Measurements from ENCODE around the gene ARVCF. TPM values are rescaled to one million over a fixed set of nuclear protein-coding genes. Genes with fewer than 3 reads are reported as not detected.

The ARVCF gene
- total RNA-seq, 8 experiments from 2014 or later: 9.5 to 49.9 (median 39.2) TPM

DNA sequence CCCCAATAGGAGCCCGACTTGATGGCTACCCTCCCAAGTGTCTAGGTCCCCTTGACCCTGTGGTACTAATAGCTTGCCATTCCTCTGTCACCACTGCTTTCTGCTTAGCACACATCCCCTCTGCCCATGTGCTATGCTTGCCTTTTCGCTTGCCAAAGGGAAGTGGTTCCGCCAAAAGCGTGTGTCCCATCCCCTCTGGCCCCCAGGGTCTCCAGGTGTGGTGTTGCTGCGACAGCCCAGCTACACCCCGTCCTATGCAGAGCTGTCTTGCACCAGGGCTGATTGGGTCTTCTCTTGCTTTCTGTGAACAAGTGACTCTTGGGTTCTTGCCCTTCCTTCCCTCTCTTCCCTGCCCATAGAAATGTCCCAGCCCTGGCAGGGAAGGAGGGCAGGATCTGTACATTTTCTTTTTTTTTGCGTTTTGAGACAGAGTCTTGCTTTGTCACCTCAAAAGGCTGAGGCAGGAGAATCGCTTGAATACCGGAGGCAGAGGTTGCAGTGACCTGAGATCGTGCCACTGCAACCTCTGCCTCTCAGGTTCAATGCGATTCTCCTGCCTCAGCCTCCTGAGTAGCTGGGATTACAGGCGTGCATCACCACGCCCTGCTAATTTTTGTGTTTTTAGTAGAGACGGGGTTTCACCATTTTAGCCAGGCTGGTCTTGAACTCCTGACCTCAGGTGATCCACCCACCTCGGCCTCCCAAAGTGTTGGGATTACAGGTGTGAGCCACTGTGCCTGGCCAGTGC is 8.2 kb upstream of the ARVCF start:
- WGBS, 10 experiments: 73 to 100% (median 90%) methylated on average over 2 to 7 of the region's 15 CpGs; no CpG with 5 or more reads in 2 of the 10 experiments
- Histone ChIP-seq H3K4me3 (no peak overlapping the region), H3K27ac (peak overlapping the region in 1 of 2 donors; percentile 52), H3K4me1 (replicated peaks in 1 of 2) (peaks cover 16 to 21% of the 10 kb centered on the region in 2 donors)
- no peak for ATAC-seq (replicated peaks in 6 of 8)
- in situ Hi-C loops (cut with MboI; ENCODE audit: low pct_unique_long_range_greater_than_20kb in 2 of 9, low sequenced_read_pairs in 9 of 9, unreplicated experiment in 9 of 9): loop anchor here in 1 of 9 experiments (25.0 kb wide), 1 partner anchor 112 kb away; the partner anchor contains the start of gene ZDHHC8

DNA sequence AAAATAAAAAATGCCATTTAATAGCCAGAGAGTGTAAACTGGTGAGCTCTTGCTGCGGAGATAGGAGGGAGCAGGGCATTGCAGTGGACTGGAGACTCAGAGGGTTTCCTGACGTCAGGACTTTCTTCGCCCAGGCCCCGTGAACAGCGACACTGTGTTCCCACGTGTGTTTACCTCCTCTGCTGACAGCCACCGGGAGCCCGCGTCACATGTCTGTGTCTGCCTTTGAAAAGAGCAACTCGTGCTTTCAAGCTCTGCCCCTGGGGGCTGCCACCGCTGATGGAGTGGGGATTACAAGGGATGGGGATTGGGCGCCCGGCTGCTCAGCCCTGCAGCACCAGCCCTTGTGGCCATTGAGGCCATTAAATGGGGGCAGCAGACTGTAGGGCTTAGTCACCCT is 7.6 kb upstream of the ARVCF start:
- in situ Hi-C loops (cut with MboI; ENCODE audit: low pct_unique_long_range_greater_than_20kb in 2 of 9, low sequenced_read_pairs in 9 of 9, unreplicated experiment in 9 of 9): no loop called here
- ATAC-seq (replicated peaks in 6 of 8): peak in 5 of 8 experiments; percentile 11 to 69 (median 52)
- 0 to 94% (median 53%) methylated on average over 1 to 11 of the region's 13 CpGs; no CpG with 5 or more reads in 5 of the 10 experiments for WGBS, 10 experiments
- Histone ChIP-seq H3K27ac (peak overlapping the region; percentile 1 to 31), H3K4me1 (replicated peaks in 1 of 2) (peaks cover 16 to 21% of the 10 kb centered on the region in 2 donors), H3K4me3 (no peak overlapping the region)

DNA sequence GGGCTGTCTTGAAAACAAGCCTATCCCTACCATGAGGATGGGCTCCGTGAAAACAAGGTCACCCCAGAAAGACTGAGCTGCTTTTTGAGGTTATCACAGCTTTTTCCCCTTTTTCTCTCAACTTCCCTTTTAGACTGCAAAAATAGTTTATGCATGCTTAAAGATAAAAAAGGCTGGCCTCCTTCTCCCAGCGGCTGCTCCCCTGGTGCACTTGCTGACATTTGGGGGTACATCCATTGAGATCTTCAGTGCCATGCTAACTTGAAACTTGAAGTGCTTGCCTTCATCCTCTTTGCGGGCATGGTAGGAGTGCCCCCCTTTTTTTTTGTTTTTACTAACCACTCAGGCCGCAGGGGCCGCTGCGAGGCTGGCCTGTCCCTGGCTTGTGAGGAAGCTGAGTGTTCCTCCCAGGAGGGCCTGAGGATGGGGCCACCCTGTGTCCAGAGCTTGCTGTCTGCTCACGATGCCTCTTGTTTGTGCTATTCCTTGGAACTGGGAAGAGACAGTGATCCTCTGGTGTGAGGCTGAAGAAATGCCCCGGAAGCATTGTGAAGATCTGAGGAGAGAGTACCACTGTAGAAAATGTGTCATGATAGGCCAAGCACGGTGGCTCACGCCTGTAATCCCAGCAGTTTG is 6.5 kb upstream of the ARVCF start:
- H3K27ac ChIP-seq: no peak overlapping the region
- in situ Hi-C loops (cut with MboI; ENCODE audit: low pct_unique_long_range_greater_than_20kb in 2 of 9, low sequenced_read_pairs in 9 of 9, unreplicated experiment in 9 of 9): no loop called here
- H3K4me1 ChIP-seq (replicated peaks in 1 of 2): peaks cover 16 to 21% of the 10 kb centered on the region in 2 donors
- WGBS, 10 experiments: 60 to 100% (median 79%) methylated on average over 1 to 7 of the region's 10 CpGs; no CpG with 5 or more reads in 4 of the 10 experiments
- ATAC-seq (replicated peaks in 6 of 8): no peak
- H3K4me3 ChIP-seq: no peak overlapping the region

- H3K4me1 ChIP-seq (replicated peaks in 1 of 2): peaks cover 19 to 21% of the 10 kb centered on the region in 2 donors
- WGBS, 10 experiments: 70 to 92% (median 80%) methylated on average over 1 to 6 of the region's 11 CpGs; no CpG with 5 or more reads in 5 of the 10 experiments
- in situ Hi-C loops (cut with MboI; ENCODE audit: low pct_unique_long_range_greater_than_20kb in 2 of 9, low sequenced_read_pairs in 9 of 9, unreplicated experiment in 9 of 9): no loop called here
- peak overlapping the region in 2 of 5 donors; percentile 65 to 87 for H3K4me3 ChIP-seq
- H3K27ac ChIP-seq: peak overlapping the region in 1 of 2 donors; percentile 19
- ATAC-seq (replicated peaks in 6 of 8): no peak
These were observed 5.8 kb upstream of the ARVCF start for GRCh38 chr22:20022231-20022977.

DNA sequence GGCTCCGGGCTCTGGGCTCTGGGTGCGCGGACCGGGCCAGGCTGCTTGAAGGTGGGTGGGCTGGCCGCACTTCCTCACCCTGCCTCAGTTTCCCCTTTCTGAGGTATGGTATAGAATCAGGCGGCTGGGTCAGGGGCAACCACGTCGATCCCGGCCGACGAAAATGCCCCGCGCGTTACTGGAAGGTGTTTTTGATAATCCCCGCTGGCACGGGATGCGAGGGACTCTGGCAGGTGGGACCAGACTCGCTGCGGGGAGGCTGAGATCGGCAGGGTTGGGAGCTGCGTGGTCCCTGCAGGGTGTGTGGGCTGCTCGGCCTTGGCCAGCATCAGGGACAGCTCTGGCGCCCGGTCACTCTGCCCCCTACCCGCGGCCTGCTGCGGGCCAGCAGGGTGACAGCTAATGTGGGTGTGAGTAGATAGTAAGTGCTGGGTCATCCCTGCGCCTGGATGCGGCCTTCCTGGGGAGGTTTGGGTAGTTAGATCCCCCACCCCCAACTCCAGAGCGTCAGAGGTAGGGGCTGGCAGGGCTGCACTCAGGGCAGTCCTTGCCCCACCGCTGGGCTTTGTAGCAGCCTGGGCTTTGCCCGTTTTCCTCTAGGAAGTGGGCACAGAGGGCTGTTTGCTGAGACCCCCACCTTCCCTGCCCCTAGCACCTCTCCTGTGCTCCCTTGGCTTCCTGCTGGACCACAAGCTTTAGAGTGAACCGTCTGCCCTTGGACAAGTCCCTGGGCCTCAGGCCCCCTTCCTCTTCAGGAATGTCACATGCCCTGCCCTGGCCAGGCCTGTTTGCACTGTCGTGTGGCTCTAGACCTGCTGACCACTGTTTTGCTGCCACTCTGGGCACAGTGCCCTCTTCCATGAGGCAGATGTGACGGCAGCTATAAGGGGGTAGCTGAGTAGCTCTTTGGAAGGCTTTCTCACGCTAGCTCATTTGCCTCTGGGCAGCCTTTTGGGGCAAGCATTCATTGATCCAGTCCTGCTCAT is 4.9 kb upstream of the ARVCF start:
- Histone ChIP-seq H3K27ac (peak overlapping the region; percentile 9 to 55), H3K4me3 (peak overlapping the region; percentile 62 to 89 (median 72)), H3K4me1 (replicated peaks in 1 of 2) (peaks cover 20 to 21% of the 10 kb centered on the region in 2 donors)
- in situ Hi-C loops (cut with MboI; ENCODE audit: low pct_unique_long_range_greater_than_20kb in 2 of 9, low sequenced_read_pairs in 9 of 9, unreplicated experiment in 9 of 9): no loop called here
- WGBS, 10 experiments: 4 to 50% (median 18%) methylated on average over 1 to 6 of the region's 36 CpGs; no CpG with 5 or more reads in 6 of the 10 experiments
- peak; percentile 15 to 38 (median 24) for ATAC-seq (replicated peaks in 6 of 8)

- in situ Hi-C loops (cut with MboI; ENCODE audit: low pct_unique_long_range_greater_than_20kb in 2 of 9, low sequenced_read_pairs in 9 of 9, unreplicated experiment in 9 of 9): no loop called here
- peak within 1 kb of the TSS; percentile 19 to 62 for H3K27ac ChIP-seq
- H3K4me1 ChIP-seq (replicated peaks in 1 of 2): peaks cover 21 to 22% of the 10 kb centered on the region in 2 donors
- peak within 1 kb of the TSS; percentile 62 to 89 (median 72) for H3K4me3 ChIP-seq
- 0 to 5% (median 1%) methylated on average over 1 to 19 of the region's 61 CpGs; no CpG with 5 or more reads in 4 of the 10 experiments for WGBS, 10 experiments
- ATAC-seq (replicated peaks in 6 of 8): peak; percentile 75 to 88 (median 80)
These were observed 4.0 kb upstream of the ARVCF start, which contains the start of gene TANGO2 for GRCh38 chr22:20020533-20021195. TSS of gene TANGO2 (plus strand) at chr22:20021110. CDS start at chr22:20036799, 15,689 bp downstream.

DNA sequence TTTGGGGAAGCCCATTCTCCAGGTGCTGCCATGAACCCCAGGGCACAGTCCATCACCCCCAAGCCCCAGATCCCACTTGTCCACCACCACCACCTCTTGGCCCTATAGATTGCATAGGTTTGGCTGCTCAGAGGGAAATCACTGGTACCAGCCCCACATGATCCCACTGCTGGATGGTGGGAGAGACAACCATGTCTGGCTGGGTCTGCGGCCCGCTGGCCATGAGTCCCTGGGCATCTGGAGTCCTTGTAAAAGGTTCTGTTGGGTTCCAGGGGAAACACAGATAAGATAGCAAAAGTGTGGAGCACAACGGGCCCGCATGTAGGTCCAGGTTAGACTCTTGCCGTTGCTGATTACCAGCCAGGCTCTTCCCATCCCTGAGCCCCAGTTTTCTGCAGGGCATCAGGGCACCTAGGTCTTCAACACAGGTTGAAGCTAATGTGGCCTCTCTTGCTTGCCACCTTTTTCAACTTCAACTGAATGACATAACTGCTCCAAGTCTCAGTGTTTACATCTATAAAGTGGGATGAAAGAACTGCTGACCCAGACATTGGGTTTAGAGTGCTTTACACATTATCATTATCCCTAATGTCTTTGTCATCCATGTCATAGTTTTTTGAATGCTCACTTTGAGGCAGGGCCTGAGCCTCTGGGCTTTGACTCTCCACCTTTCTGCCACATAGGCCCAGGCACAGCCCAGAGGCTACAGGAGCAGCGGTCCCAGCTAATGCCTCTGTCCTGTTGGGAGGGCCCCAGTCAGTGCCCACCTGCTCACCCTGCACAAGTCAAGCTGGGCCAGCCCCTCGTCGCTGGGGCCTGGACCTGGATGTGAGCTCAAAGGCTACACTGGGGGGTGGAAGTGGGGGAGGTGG is 3.3 kb upstream of the ARVCF start:
- in situ Hi-C loops (cut with MboI; ENCODE audit: low pct_unique_long_range_greater_than_20kb in 2 of 9, low sequenced_read_pairs in 9 of 9, unreplicated experiment in 9 of 9): loop anchor here in 1 of 9 experiments (10.0 kb wide), 1 partner anchor 65 kb away; no protein-coding TSS in a partner anchor
- H3K4me3 ChIP-seq: peak overlapping the region in 3 of 5 donors; percentile 65 to 87 (median 72)
- H3K4me1 ChIP-seq (replicated peaks in 1 of 2): peaks cover 24 to 28% of the 10 kb centered on the region in 2 donors
- peak overlapping the region in 1 of 2 donors; percentile 62 for H3K27ac ChIP-seq
- no peak for ATAC-seq (replicated peaks in 6 of 8)
- 80 to 98% (median 86%) methylated on average over 1 to 5 of the region's 8 CpGs; no CpG with 5 or more reads in 6 of the 10 experiments for WGBS, 10 experiments

DNA sequence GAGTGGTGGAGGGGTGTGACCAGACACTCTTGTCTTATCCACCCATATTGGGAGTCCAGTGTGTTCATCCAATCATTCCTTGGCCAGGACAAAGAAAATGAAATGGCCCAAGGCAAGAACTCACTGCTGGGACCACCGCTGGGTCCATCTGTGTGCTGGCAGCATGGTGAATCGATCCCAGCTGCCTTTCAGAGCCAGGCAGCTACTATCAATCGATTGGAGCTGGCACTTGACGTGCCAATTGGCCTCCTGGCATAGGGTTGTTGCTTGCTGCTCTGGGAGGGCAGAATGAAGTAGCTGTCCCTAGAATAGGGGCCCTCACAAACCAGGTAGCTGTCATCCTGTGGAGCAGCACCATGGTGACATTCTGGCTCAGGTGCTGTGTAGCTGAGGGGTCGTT is 1.4 kb upstream of the ARVCF start:
- Histone ChIP-seq H3K4me1 (replicated peaks in 1 of 2) (peaks cover 19 to 30% of the 10 kb centered on the region in 2 donors), H3K4me3 (no peak overlapping the region), H3K27ac (no peak overlapping the region)
- 20 to 83% (median 40%) methylated on average over 1 to 2 of the region's 5 CpGs; no CpG with 5 or more reads in 5 of the 10 experiments for WGBS, 10 experiments
- in situ Hi-C loops (cut with MboI; ENCODE audit: low pct_unique_long_range_greater_than_20kb in 2 of 9, low sequenced_read_pairs in 9 of 9, unreplicated experiment in 9 of 9): loop anchor here in 1 of 9 experiments (10.0 kb wide), 1 partner anchor 63 kb away; no protein-coding TSS in a partner anchor
- no peak for ATAC-seq (replicated peaks in 6 of 8)

DNA sequence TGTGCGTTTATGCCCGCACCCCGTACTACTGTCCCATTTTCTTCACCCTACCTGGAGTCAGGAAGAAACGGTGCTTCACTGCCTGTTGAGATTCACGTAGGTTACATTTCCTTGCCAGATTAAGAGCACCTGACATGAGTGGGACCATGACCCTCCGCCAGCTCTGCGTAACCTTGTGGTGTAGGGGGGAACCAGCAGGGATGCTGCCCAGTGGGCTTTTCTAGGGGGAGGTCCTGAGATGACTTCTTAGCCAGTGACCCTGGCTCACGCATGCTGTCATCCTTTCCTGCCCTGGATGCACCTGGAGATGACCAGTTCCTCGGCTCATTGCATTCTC is 967 bp upstream of the ARVCF start:
- Histone ChIP-seq H3K4me1 (replicated peaks in 1 of 2) (peaks cover 21 to 32% of the 10 kb centered on the region in 2 donors), H3K4me3 (peak overlapping the region; percentile 54 to 78 (median 64)), H3K27ac (no peak overlapping the region)
- in situ Hi-C loops (cut with MboI; ENCODE audit: low pct_unique_long_range_greater_than_20kb in 2 of 9, low sequenced_read_pairs in 9 of 9, unreplicated experiment in 9 of 9): loop anchor here in 1 of 9 experiments (10.0 kb wide), 1 partner anchor 63 kb away; no protein-coding TSS in a partner anchor
- no peak for ATAC-seq (replicated peaks in 6 of 8)
- WGBS, 10 experiments: 29 to 100% (median 63%) methylated on average over 1 to 5 of the region's 9 CpGs; no CpG with 5 or more reads in 6 of the 10 experiments

GRCh38 chr22:20015971-20016733 is 471 bp downstream of the ARVCF start:
- in situ Hi-C loops (cut with MboI; ENCODE audit: low pct_unique_long_range_greater_than_20kb in 2 of 9, low sequenced_read_pairs in 9 of 9, unreplicated experiment in 9 of 9): loop anchor here in 1 of 9 experiments (10.0 kb wide), 1 partner anchor 61 kb away; no protein-coding TSS in a partner anchor
- H3K4me1 ChIP-seq (replicated peaks in 1 of 2): peaks cover 20 to 23% of the 10 kb centered on the region in 2 donors
- 0 to 4% (median 2%) methylated on average over 2 to 20 of the region's 101 CpGs; no CpG with 5 or more reads in 7 of the 10 experiments for WGBS, 10 experiments
- H3K27ac ChIP-seq: no peak overlapping the region
- ATAC-seq (replicated peaks in 6 of 8): peak; percentile 2 to 15 (median 6)
- peak overlapping the region; percentile 54 to 78 (median 64) for H3K4me3 ChIP-seq
